ENCODE measurements around the gene EDDM3A.
"Not testable (repeated sequence)": the region's sequence is repeated elsewhere in the genome, so short reads cannot be mapped to it uniquely, and the experiment has no call there.

The EDDM3A gene

DNA sequence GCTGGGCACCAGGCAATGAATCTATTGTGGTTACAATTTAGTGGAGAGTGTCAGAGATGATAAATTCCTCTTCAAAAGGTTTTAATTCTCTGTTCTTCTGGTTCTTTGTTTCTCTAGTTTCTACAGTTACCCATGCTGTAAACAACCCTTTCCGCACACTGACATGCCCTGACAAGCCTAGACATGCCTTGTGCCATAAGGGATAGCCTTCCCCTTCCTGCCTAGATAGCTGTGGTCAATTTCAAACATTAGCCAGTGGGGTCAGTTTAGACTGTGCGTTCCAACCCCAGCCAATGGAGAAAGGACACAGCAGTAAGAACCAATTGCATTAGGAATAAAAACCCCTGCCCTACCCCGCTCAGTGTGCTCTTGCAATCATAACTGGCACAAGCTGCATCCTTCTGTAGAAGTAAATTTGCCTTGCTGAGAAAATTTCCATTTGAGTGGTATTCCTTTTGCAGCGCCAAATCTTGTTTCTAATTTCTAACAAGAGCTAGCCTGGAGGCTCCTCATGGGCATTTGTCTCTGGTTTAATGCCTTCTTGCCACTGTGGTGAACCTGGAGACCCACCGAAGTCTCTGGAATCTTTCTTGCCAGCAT lies 6.4 kb downstream of the EDDM3A start:
- H3K9me3 Mint-ChIP-seq, result no peaks in the 10 kb centered on the region
- TF ChIP-seq, protein P1, sequence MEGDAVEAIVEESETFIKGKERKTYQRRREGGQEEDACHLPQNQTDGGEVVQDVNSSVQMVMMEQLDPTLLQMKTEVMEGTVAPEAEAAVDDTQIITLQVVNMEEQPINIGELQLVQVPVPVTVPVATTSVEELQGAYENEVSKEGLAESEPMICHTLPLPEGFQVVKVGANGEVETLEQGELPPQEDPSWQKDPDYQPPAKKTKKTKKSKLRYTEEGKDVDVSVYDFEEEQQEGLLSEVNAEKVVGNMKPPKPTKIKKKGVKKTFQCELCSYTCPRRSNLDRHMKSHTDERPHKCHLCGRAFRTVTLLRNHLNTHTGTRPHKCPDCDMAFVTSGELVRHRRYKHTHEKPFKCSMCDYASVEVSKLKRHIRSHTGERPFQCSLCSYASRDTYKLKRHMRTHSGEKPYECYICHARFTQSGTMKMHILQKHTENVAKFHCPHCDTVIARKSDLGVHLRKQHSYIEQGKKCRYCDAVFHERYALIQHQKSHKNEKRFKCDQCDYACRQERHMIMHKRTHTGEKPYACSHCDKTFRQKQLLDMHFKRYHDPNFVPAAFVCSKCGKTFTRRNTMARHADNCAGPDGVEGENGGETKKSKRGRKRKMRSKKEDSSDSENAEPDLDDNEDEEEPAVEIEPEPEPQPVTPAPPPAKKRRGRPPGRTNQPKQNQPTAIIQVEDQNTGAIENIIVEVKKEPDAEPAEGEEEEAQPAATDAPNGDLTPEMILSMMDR (IDR thresholded peaks at IDR 0.05; ENCODE audit: unreplicated experiment in 3 of 3), result no peak
- peaks cover 5% of the 10 kb centered on the region for H3K27me3 Mint-ChIP-seq (ENCODE audit: low read depth)

DNA sequence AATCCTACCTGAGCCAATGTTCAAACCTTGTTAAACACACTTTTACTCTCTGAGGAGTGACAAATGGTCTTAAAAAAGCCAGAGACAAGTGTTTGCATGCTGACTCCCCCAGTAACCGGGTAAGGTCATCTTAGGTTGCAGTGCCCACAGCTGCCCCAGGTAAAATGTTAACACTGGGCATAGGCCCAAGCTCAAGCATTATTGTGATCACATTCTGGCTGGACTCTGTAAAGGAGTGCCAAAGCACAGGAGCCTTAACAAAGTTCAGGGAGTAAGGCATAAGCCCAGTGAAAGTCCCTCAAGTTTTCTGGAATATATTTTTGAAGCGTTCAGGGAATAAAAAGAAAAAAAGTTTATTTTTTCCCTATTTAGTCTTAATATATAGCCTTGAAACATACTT lies 8.6 kb downstream of the EDDM3A start:
- TF ChIP-seq, protein P1 (IDR thresholded peaks at IDR 0.05; ENCODE audit: unreplicated experiment in 3 of 3), result no peak
- Mint-ChIP-seq H3K4me3 (no peak overlapping the region), H3K27ac (no peak overlapping the region), H3K27me3 (ENCODE audit: low read depth) (peaks cover 5% of the 10 kb centered on the region), H3K9me3 (no peaks in the 10 kb centered on the region), H3K36me3 (ENCODE audit: low read depth) (no peaks in the 10 kb centered on the region), H3K4me1 (no peaks in the 10 kb centered on the region)

More for the DNA sequence above, 6.4 kb downstream of the EDDM3A start:
- no peaks in the 10 kb centered on the region for H3K4me1 Mint-ChIP-seq
- no peaks in the 10 kb centered on the region for H3K36me3 Mint-ChIP-seq (ENCODE audit: low read depth)
- no peak overlapping the region for H3K4me3 Mint-ChIP-seq
- no peak overlapping the region for H3K27ac Mint-ChIP-seq

DNA sequence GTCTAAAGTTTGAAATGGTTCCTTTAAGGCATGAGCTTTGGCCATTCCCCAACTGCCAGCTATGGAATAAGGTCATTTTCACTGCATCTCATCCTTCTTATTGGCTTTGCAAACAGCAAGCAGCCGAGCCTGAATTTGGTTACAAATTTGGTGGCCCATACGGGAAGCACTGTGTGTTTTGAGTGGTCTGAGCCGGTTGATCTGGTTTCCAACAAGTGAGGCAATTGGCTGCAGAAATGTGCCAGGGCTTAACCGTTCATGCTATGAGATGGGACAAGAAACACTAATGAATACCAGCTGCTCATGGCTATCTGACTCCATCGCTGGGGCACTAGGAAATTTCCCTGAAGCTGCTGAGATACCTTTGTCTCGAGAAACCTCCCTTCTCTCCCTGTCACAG lies 9.3 kb downstream of the EDDM3A start:
- Mint-ChIP-seq H3K27me3 (ENCODE audit: low read depth) (peaks cover 5% of the 10 kb centered on the region), H3K9me3 (no peaks in the 10 kb centered on the region), H3K27ac (no peak overlapping the region), H3K4me3 (no peak overlapping the region), H3K36me3 (ENCODE audit: low read depth) (no peaks in the 10 kb centered on the region), H3K4me1 (no peaks in the 10 kb centered on the region)
- TF ChIP-seq, protein P1 (IDR thresholded peaks at IDR 0.05; ENCODE audit: unreplicated experiment in 3 of 3), result no peak

DNA sequence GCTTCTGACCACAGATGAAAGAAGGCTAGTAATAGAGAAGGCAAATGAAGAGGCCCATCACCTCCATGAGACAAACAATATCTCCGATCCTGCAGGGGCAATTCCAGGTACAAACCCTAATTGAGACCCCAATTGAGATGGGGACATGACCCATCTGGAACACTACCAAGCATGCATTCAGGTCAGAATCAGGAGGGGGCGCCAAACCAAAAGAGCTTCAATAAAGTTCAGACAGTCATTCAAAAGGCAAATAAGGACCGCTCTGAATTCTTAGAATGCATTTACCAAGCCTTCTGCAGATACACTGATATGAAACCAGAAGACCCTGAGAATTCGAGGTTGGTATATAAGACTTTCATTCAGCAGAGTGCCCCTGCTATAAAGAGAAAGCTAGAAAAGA lies 12.3 kb downstream of the EDDM3A start:
- H3K4me1 Mint-ChIP-seq, result no peaks in the 10 kb centered on the region
- TF ChIP-seq, protein P1 (IDR thresholded peaks at IDR 0.05; ENCODE audit: unreplicated experiment in 3 of 3), result no peak
- H3K27me3 Mint-ChIP-seq (ENCODE audit: low read depth), result no peaks in the 10 kb centered on the region
- no peak overlapping the region for H3K4me3 Mint-ChIP-seq
- H3K9me3 Mint-ChIP-seq, result no peaks in the 10 kb centered on the region
- no peak overlapping the region for H3K27ac Mint-ChIP-seq
- no peaks in the 10 kb centered on the region for H3K36me3 Mint-ChIP-seq (ENCODE audit: low read depth)

DNA sequence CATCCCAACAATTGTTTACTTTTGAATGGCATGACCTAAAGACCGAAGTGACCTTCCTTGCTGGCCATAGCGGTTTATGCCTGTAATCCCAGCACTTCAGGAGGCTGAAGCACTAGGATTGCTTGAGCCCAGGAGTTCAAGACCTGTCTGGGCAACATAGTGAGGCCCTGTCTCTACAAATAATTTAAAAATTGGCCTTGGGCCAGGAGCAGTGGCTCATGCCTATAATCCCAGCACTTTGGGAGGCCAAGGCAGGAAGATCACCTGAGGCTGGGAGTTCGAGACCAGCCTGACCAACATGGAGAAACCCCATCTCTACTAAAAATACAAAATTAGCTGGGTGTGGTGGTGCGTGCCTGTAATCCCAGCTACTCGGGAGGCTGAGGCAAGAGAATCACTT lies 13.8 kb downstream of the EDDM3A start:
- H3K9me3 Mint-ChIP-seq; H3K27ac Mint-ChIP-seq; H3K27me3 Mint-ChIP-seq (ENCODE audit: low read depth); H3K36me3 Mint-ChIP-seq (ENCODE audit: low read depth); H3K4me3 Mint-ChIP-seq; H3K4me1 Mint-ChIP-seq: not testable (repeated sequence)

DNA sequence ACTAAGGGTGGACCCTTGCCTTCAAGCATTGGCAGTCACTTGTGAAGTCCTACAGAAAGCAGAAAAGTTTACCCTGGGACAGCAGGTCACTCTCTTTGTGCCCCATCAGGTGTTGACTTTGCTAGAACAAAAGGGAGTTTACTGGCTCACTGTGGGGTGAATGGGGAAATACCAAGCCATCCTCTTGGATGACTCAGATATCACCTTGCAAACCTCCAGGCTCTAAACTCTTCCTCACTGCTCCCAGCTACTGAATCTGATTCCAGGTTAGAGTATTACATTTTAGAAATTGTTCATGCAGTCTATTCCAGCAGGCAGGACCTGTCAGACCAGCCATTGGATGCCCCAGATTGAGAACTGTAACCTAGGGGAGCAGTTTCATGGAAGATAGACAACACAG lies 15.3 kb downstream of the EDDM3A start:
- no peak overlapping the region for H3K4me3 Mint-ChIP-seq

More for the DNA sequence above, 15.3 kb downstream of the EDDM3A start:
- TF ChIP-seq, protein P1 (IDR thresholded peaks at IDR 0.05; ENCODE audit: unreplicated experiment in 3 of 3), result no peak
- Mint-ChIP-seq H3K27me3 (ENCODE audit: low read depth) (no peaks in the 10 kb centered on the region), H3K27ac (no peak overlapping the region), H3K4me1 (no peaks in the 10 kb centered on the region), H3K36me3 (ENCODE audit: low read depth) (no peaks in the 10 kb centered on the region), H3K9me3 (no peaks in the 10 kb centered on the region)

Data from nephron (organoid).